Caco-2 (cell line): ENCODE data around the gene MOV10L1. TPM values are rescaled to one million over a fixed set of nuclear protein-coding genes. Genes with fewer than 3 reads are reported as not detected.

Experiments
- BruUV-seq: library from RNA; stranded (reverse); fragments of 400-500 nt; replicated peaks from 2 replicates; lab custom pipeline; 2021; lab: Mats Ljungman, UMichigan
- CTCF ChIA-PET: fragments of 300-600 bp; sonication (Branson Sonifier 250); formaldehyde crosslinking; loops from one replicate; lab custom pipeline; 2022; ENCODE audit warnings: antibody characterized with exemption; lab: Charles Lee
- POLR2A ChIA-PET: fragments of 300-600 bp; sonication (Branson Sonifier 250); formaldehyde crosslinking; loops from one replicate; lab custom pipeline; 2022; ENCODE audit warnings: antibody characterized with exemption; lab: Charles Lee
- DNase-seq, 2 experiments: peaks; one replicate each; pipeline versions ENCODE4 v3.0.0 to v3.0.0-alpha.2; 2020 to 2022
- H3K27me3 ChIP-seq: replicated peaks from 2 replicates; pipeline ENCODE4 v1.6.0; 2011; ENCODE audit warnings: low read length; ENCODE audit not compliant: control insufficient read depth, insufficient read depth
- H3K36me3 ChIP-seq: 2 replicates; pipeline ENCODE4 v1.5.1; 2011; ENCODE audit warnings: low read length; ENCODE audit not compliant: control insufficient read depth, insufficient read depth
- H3K4me1 ChIP-seq: fragments of 250-450 bp; sonication (Bioruptor Pico); 2 replicates; pipeline ENCODE4 v1.5.1; 2020; ENCODE audit warnings: mild to moderate bottlenecking
- H3K4me3 ChIP-seq: 2 replicates; pipeline ENCODE4 v1.5.1; 2011; ENCODE audit warnings: low read depth, mild to moderate bottlenecking, control low read depth, low read length
- H3K9me3 ChIP-seq: fragments of 250-450 bp; sonication (Bioruptor Pico); 2 replicates; pipeline ENCODE4 v1.5.1; 2020; ENCODE audit warnings: mild to moderate bottlenecking, moderate library complexity
- H3K27ac Mint-ChIP-seq: one replicate; pipeline ENCODE4 v1.8.0; 2022; ENCODE audit warnings: mixed read lengths; ENCODE audit not compliant: unreplicated experiment
- H3K27me3 Mint-ChIP-seq: one replicate; pipeline ENCODE4 v1.8.0; 2022; ENCODE audit warnings: mixed read lengths; ENCODE audit not compliant: insufficient read depth, unreplicated experiment
- H3K36me3 Mint-ChIP-seq: one replicate; pipeline ENCODE4 v1.8.0; 2022; ENCODE audit warnings: mild to moderate bottlenecking, mixed read lengths; ENCODE audit not compliant: insufficient read depth, unreplicated experiment
- H3K4me1 Mint-ChIP-seq: one replicate; pipeline ENCODE4 v1.8.0; 2022; ENCODE audit warnings: low read depth, mixed read lengths; ENCODE audit not compliant: unreplicated experiment
- H3K4me3 Mint-ChIP-seq: one replicate; pipeline ENCODE4 v1.8.0; 2022; ENCODE audit warnings: mild to moderate bottlenecking, moderate library complexity, mixed read lengths; ENCODE audit not compliant: unreplicated experiment
- H3K9me3 Mint-ChIP-seq: one replicate; pipeline ENCODE4 v1.8.0; 2022; ENCODE audit warnings: mixed read lengths; ENCODE audit not compliant: unreplicated experiment
- intact Hi-C: fragments of 100-400 bp; cut with micrococcal nuclease; formaldehyde crosslinking; loops from one replicate; pipeline ENCODE4 v1.10.0; 2022; ENCODE audit not compliant: unreplicated experiment
- total RNA-seq: library from RNA; stranded (reverse); gene quantifications from 2 replicates; pipeline ENCODE4 v1.2.3, GENCODE V29; 2022
- TF ChIP-seq, protein P1 (sequence below), 2 experiments: fragments of 200-600 bp in 1 of 2; IDR thresholded peaks; 1 replicate in 1 of 2; 2 replicates in 1 of 2; pipeline versions ENCODE4 v1.5.1 to v1.8.0; 2011 to 2022; ENCODE audit warnings: antibody characterized with exemption in 1 of 2, control low read depth in 1 of 2, inconsistent platforms in 1 of 2, low read depth in 1 of 2, low read length in 1 of 2, mild to moderate bottlenecking in 1 of 2, moderate library complexity in 1 of 2; ENCODE audit not compliant: insufficient read depth in 1 of 2, severe bottlenecking in 1 of 2, unreplicated experiment in 1 of 2

The MOV10L1 gene
- total RNA-seq, 1 experiment from 2014 or later: not detected

DNA sequence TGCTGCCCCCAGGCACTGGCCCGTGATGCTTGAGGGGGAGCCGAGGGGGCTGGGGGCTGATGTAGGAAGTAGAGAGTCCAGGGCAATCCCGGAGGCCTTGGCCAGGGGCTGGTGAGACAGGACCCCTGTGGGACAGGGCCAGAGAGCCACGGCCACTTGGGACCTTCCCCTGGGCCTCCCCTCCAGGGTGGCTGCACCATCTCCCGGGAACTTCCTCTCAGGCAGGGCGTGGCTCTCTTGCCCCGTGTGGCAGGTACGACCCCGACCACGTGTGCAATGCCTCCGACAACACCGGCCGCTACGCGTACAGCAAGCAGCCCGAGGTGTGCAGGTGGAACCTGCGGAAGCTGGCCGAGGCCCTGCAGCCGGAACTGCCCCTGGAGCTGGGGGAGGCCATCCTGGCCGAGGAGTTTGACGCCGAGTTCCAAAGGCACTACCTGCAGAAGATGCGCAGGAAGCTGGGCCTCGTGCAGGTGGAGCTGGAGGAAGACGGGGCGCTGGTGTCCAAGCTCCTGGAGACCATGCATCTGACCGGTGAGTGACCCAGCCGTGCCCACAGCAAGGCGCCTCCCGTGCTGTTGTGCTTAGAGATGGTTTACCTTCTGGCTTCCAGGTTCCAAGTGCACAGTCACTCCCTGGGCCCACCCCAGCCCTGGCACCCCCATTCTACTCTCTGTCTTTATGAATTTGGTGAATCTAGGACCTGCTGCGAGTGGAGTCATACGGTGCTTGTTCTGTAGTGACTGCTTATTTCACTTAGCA is 120.8 kb downstream of the MOV10L1 start:
- ChIA-PET POLR2A (no interaction called here), CTCF (no interaction called here)
- peaks cover 65% of the 10 kb centered on the region for H3K36me3 Mint-ChIP-seq
- Histone ChIP-seq H3K4me3 (no peak overlapping the region), H3K4me1 (no peaks in the 10 kb centered on the region), H3K36me3 (no peaks in the 10 kb centered on the region; the same call in 1 of the 2 replicates), H3K27me3 (no peaks in the 10 kb centered on the region), H3K9me3 (no peaks in the 10 kb centered on the region)
- H3K4me1 Mint-ChIP-seq: peaks cover 6% of the 10 kb centered on the region
- BruUV-seq: no TSS peak
- H3K27ac Mint-ChIP-seq: peak overlapping the region; percentile 55
- no peaks in the 10 kb centered on the region for H3K27me3 Mint-ChIP-seq
- intact Hi-C loops: loop anchor here (1.0 kb wide), 1 partner anchor 61 kb away; no protein-coding TSS in a partner anchor
- no peak overlapping the region for H3K4me3 Mint-ChIP-seq
- no peak for DNase-seq
- TF ChIP-seq, protein P1, sequence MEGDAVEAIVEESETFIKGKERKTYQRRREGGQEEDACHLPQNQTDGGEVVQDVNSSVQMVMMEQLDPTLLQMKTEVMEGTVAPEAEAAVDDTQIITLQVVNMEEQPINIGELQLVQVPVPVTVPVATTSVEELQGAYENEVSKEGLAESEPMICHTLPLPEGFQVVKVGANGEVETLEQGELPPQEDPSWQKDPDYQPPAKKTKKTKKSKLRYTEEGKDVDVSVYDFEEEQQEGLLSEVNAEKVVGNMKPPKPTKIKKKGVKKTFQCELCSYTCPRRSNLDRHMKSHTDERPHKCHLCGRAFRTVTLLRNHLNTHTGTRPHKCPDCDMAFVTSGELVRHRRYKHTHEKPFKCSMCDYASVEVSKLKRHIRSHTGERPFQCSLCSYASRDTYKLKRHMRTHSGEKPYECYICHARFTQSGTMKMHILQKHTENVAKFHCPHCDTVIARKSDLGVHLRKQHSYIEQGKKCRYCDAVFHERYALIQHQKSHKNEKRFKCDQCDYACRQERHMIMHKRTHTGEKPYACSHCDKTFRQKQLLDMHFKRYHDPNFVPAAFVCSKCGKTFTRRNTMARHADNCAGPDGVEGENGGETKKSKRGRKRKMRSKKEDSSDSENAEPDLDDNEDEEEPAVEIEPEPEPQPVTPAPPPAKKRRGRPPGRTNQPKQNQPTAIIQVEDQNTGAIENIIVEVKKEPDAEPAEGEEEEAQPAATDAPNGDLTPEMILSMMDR (IDR thresholded peaks at IDR 0.05; ENCODE audit: insufficient read depth in 1 of 2, low read depth in 1 of 2, low read length in 1 of 2, severe bottlenecking in 1 of 2, unreplicated experiment in 1 of 2): no peak
- H3K9me3 Mint-ChIP-seq: no peaks in the 10 kb centered on the region

DNA sequence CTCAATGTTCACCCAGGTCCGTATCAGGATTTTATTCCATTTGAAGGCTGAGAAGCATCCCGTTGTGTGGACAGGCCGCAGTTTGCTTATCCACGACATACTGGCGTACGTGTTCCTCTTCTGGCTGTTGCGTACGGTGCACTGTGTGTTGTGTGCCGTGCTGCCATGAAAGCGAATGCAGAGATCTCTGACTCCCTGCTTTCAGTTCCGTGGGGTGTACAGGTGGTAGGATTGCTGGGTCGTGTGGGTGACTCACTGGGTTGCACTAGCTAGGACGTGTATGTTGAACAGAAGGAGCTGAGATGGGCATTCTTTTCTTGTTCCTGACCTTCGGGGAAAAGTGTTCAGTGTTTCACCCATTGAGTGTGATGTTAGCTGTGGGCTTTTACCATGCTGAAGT is 121.3 kb downstream of the MOV10L1 start:
- Histone ChIP-seq H3K9me3 (no peaks in the 10 kb centered on the region), H3K27me3 (no peaks in the 10 kb centered on the region), H3K36me3 (no peaks in the 10 kb centered on the region; the same call in 1 of the 2 replicates), H3K4me3 (no peak overlapping the region), H3K4me1 (no peaks in the 10 kb centered on the region)
- TF ChIP-seq, protein P1 (IDR thresholded peaks at IDR 0.05; ENCODE audit: insufficient read depth in 1 of 2, low read depth in 1 of 2, low read length in 1 of 2, severe bottlenecking in 1 of 2, unreplicated experiment in 1 of 2): no peak
- BruUV-seq: no TSS peak
- H3K4me3 Mint-ChIP-seq: no peak overlapping the region
- POLR2A ChIA-PET: no interaction called here
- DNase-seq: no peak
- H3K4me1 Mint-ChIP-seq: peaks cover 6% of the 10 kb centered on the region
- intact Hi-C loops: no loop called here
- CTCF ChIA-PET: no interaction called here
- no peaks in the 10 kb centered on the region for H3K9me3 Mint-ChIP-seq
- peaks cover 71% of the 10 kb centered on the region for H3K36me3 Mint-ChIP-seq
- H3K27ac Mint-ChIP-seq: no peak overlapping the region
- no peaks in the 10 kb centered on the region for H3K27me3 Mint-ChIP-seq

Other genes starting within 250 kb of the MOV10L1 start
- gene ZBED4, start 236.2 kb upstream of the MOV10L1 start, total RNA-seq: 17.3 TPM in 2 replicates
- 31.6 and 35.7 TPM in 2 replicates for gene ALG12, start 171.6 kb upstream of the MOV10L1 start, total RNA-seq
- gene CRELD2, start 171.4 kb upstream of the MOV10L1 start, total RNA-seq: 38.1 and 43.3 TPM in 2 replicates
- 39.6 and 41.1 TPM in 2 replicates for gene PIM3, start 129.2 kb upstream of the MOV10L1 start, total RNA-seq
- gene IL17REL, start 77.2 kb upstream of the MOV10L1 start, total RNA-seq: not detected in 2 replicates
- gene TTLL8, start 31.7 kb upstream of the MOV10L1 start, total RNA-seq: not detected in 2 replicates
- 0.14 TPM in 1 of 2 replicates, not detected in the other for gene MLC1, start 4.6 kb upstream of the MOV10L1 start, total RNA-seq
- gene PANX2, start 80.7 kb downstream of the MOV10L1 start, total RNA-seq: 2.2 and 2.6 TPM in 2 replicates
- gene TRABD, start 95.9 kb downstream of the MOV10L1 start, total RNA-seq: 33.5 and 35.0 TPM in 2 replicates
- 29.3 and 29.5 TPM in 2 replicates for gene SELENOO, start 111.0 kb downstream of the MOV10L1 start, total RNA-seq
- gene TUBGCP6, start 155.0 kb downstream of the MOV10L1 start, total RNA-seq: 29.3 and 34.2 TPM in 2 replicates
- 61.3 and 63.5 TPM in 2 replicates for gene HDAC10, start 161.3 kb downstream of the MOV10L1 start, total RNA-seq
- gene MAPK12, start 171.7 kb downstream of the MOV10L1 start, total RNA-seq: 35.6 and 37.4 TPM in 2 replicates
- gene MAPK11, start 180.4 kb downstream of the MOV10L1 start, total RNA-seq: 1.3 and 1.4 TPM in 2 replicates
- gene PLXNB2, start 217.6 kb downstream of the MOV10L1 start, total RNA-seq: 260 and 262 TPM in 2 replicates
- gene DENND6B, start 237.0 kb downstream of the MOV10L1 start, total RNA-seq: 3.4 and 5.5 TPM in 2 replicates